ENCODE results near the gene TUBA3D.
"Not testable (repeated sequence)": the region's sequence is repeated elsewhere in the genome, so short reads cannot be mapped to it uniquely, and the experiment has no call there.

TUBA3D gene

GRCh38 chr2:131484906-131485460, 9.1 kb downstream of the TUBA3D start:
- DNase-seq, result not testable (repeated sequence)

- DNase-seq, result not testable (repeated sequence)
Observed at GRCh38 chr2:131486201-131486902, 10.4 kb downstream of the TUBA3D start.

GRCh38 chr2:131488306-131489205, 12.6 kb downstream of the TUBA3D start:
- no peak for DNase-seq

- DNase-seq, result peak; percentile 44
Observed at GRCh38 chr2:131490616-131491468, 14.9 kb downstream of the TUBA3D start.

GRCh38 chr2:131491469-131491836, 15.5 kb downstream of the TUBA3D start:
- DNase-seq, result peak; percentile 44

GRCh38 chr2:131492015-131492417, 16.1 kb downstream of the TUBA3D start, which contains the start of gene MZT2A:
Gene MZT2A, minus strand, starts transcription at chr2:131492397. Its CDS starts 21 bp downstream, at chr2:131492376.
- DNase-seq, result not testable (repeated sequence)

GRCh38 chr2:131492418-131493198, 16.7 kb downstream of the TUBA3D start:
- DNase-seq, result peak; percentile 96

GRCh38 chr2:131493199-131493968, 17.5 kb downstream of the TUBA3D start:
- DNase-seq, result peak; percentile 8

- not testable (repeated sequence) for DNase-seq
Observed at GRCh38 chr2:131495506-131495905, 19.6 kb downstream of the TUBA3D start.

- DNase-seq, result not testable (repeated sequence)
Observed at GRCh38 chr2:131498321-131498973, 22.5 kb downstream of the TUBA3D start.

- not testable (repeated sequence) for DNase-seq
Observed at GRCh38 chr2:131503587-131503986, 27.7 kb downstream of the TUBA3D start.

GRCh38 chr2:131504082-131504750, 28.3 kb downstream of the TUBA3D start:
- not testable (repeated sequence) for DNase-seq

GRCh38 chr2:131509615-131510014, 33.7 kb downstream of the TUBA3D start:
- no peak for DNase-seq

- not testable (repeated sequence) for DNase-seq
Observed at GRCh38 chr2:131511291-131511968, 35.5 kb downstream of the TUBA3D start.

- DNase-seq, result not testable (repeated sequence)
Observed at GRCh38 chr2:131511969-131512870, 36.3 kb downstream of the TUBA3D start.

- DNase-seq, result not testable (repeated sequence)
Observed at GRCh38 chr2:131514408-131515166, 38.7 kb downstream of the TUBA3D start.

- not testable (repeated sequence) for DNase-seq
Observed at GRCh38 chr2:131515235-131515634, 39.3 kb downstream of the TUBA3D start.

All from OCI-M1 (cell line).